ENCODE data around the gene FBRSL1.
A peak's percentile ranks its signal among the peaks of the same experiment; 100 is the strongest.

Gene FBRSL1

DNA sequence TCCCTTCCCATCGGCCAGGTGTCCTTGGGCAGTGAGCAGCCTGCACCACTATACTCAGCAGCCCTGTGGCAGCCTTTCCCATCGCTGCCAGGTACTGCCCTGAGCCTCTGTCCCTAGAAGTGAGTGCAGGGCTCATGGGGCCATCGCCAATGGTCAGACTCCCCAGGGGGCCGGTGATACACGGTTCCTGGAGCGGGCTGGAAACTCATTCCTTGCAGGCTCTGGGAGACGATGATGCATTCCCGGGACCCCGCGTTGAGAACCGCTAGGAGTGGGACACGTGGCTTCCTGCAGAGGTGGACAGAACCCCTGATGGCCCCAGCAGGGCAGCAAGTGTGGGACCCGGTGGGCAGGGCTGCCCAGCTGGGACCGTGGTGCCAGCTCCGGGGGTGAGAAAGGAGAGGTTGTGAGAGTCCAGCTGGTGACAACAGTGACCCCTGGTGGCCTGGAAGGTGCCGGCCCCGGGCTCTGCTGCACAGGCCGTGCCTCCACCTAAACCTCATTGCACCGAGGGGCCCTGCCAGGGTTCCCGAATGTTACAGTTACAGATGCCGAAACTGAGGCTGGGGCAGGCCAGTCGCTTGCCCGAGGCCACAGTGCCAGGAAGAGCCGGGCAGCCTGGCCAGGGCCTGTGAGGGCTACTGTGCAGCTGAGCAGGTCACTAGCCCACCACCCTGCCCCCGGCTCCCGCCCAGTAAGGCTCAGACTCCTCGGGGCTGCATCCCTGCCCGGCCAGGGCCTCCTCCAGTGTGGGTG is 33.8 kb downstream of the FBRSL1 start:
- in situ Hi-C loops (cut with MboI; ENCODE audit: low sequenced_read_pairs, unreplicated experiment), result no loop called here
- TF ChIP-seq, protein P1, sequence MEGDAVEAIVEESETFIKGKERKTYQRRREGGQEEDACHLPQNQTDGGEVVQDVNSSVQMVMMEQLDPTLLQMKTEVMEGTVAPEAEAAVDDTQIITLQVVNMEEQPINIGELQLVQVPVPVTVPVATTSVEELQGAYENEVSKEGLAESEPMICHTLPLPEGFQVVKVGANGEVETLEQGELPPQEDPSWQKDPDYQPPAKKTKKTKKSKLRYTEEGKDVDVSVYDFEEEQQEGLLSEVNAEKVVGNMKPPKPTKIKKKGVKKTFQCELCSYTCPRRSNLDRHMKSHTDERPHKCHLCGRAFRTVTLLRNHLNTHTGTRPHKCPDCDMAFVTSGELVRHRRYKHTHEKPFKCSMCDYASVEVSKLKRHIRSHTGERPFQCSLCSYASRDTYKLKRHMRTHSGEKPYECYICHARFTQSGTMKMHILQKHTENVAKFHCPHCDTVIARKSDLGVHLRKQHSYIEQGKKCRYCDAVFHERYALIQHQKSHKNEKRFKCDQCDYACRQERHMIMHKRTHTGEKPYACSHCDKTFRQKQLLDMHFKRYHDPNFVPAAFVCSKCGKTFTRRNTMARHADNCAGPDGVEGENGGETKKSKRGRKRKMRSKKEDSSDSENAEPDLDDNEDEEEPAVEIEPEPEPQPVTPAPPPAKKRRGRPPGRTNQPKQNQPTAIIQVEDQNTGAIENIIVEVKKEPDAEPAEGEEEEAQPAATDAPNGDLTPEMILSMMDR (IDR thresholded peaks at IDR 0.05; ENCODE audit: borderline replicate concordance, control extremely low read depth, extremely low read depth, insufficient read depth, missing control alignments), result peak; percentile 87
- peak; percentile 93 for DNase-seq (ENCODE audit: low spot score)

DNA sequence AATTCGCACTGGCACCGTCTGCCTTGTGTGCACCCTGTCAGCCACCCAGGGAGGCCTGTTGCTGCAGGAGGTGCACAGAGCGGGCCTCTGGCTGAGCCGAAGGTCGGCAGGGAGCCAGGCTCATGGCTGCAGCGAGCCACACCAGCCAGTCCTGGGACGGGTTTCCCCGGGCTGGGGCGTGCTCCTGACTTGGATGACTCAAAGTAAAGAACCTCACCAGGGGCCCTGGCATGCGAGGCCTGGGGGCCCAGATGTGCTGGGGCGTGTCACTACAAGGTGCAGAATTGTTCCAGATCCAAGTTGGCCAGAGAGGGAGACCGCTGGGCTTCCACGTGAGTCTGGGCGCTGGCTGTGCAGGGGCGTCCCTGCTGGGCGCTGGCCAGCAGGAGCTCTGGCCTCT is 34.5 kb downstream of the FBRSL1 start:
- DNase-seq (ENCODE audit: low spot score), result no peak
- TF ChIP-seq, protein P1 (IDR thresholded peaks at IDR 0.05; ENCODE audit: borderline replicate concordance, control extremely low read depth, extremely low read depth, insufficient read depth, missing control alignments), result no peak
- in situ Hi-C loops (cut with MboI; ENCODE audit: low sequenced_read_pairs, unreplicated experiment), result no loop called here

DNA sequence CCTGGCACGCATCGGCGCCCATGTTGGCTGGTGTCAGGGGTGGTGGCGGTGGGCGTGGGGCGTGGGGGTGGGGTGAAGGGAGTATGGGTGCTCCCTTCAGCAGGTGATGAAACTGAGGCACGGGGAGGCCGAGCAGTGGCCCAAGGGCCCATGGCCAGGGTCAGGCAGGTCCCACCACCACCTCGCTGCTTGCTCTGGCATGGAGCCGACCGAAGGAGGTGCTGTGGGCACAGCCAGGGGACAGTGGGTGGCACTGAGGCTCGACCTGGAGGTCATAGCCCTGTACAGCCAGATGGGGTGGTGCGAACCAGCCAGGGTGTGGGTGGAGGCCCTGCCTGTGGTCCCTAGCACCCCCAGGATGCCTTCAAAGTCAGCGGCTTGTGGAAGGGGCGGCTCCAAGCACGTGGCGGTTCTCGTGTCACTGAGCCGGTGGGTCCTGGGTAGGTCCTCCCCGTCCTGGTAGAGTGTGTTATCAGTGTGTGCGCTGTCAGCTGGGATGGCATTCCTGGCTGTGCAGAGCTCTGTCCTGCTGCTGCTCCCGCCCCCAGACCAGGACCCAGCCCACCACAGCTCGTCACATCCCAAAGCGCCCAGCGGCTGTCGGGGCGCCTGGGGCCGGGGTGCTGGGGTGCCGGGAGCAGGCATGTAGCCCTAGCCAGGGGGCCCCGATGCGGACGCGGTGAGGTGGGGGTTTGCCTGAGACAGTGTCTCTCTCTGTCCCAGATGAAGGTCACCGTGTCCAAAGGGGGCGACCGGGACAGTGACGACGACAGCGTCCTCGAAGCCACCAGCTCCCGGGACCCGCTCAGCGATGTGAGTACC is 35.3 kb downstream of the FBRSL1 start:
- in situ Hi-C loops (cut with MboI; ENCODE audit: low sequenced_read_pairs, unreplicated experiment), result no loop called here
- TF ChIP-seq, protein P1 (IDR thresholded peaks at IDR 0.05; ENCODE audit: borderline replicate concordance, control extremely low read depth, extremely low read depth, insufficient read depth, missing control alignments), result no peak
- DNase-seq (ENCODE audit: low spot score), result no peak

DNA sequence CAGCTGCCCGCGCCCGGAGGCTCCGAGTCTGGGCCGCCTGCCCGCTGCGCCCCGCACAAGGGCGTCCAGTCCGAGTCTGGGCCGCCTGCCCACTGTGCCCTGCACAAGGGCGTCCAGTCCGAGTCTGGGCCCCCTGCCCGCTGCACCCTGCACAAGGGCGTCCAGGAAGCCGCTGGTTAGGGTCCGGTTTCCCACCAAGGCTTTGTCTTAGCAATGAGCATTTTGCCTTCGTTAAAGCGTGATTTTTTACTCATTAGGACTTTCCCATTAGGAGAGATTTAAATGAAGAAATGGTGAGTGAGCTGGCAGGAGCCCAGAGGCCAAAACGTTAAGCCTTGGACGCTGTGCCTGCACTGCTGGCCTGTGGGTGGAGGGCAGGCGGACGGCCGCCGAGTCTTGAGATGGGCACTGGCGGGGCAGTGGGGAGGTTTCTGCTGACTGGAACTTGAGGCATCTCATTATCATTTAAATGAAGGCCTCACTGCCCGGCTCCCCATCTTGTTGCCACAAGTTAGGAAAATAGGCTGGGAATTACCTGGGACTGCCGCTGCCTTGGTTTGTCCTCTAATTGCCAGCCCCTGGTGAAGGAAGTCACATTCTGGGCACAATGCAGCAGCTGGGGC is 36.0 kb downstream of the FBRSL1 start:
- in situ Hi-C loops (cut with MboI; ENCODE audit: low sequenced_read_pairs, unreplicated experiment), result no loop called here
- no peak for DNase-seq (ENCODE audit: low spot score)
- TF ChIP-seq, protein P1 (IDR thresholded peaks at IDR 0.05; ENCODE audit: borderline replicate concordance, control extremely low read depth, extremely low read depth, insufficient read depth, missing control alignments), result no peak

DNA sequence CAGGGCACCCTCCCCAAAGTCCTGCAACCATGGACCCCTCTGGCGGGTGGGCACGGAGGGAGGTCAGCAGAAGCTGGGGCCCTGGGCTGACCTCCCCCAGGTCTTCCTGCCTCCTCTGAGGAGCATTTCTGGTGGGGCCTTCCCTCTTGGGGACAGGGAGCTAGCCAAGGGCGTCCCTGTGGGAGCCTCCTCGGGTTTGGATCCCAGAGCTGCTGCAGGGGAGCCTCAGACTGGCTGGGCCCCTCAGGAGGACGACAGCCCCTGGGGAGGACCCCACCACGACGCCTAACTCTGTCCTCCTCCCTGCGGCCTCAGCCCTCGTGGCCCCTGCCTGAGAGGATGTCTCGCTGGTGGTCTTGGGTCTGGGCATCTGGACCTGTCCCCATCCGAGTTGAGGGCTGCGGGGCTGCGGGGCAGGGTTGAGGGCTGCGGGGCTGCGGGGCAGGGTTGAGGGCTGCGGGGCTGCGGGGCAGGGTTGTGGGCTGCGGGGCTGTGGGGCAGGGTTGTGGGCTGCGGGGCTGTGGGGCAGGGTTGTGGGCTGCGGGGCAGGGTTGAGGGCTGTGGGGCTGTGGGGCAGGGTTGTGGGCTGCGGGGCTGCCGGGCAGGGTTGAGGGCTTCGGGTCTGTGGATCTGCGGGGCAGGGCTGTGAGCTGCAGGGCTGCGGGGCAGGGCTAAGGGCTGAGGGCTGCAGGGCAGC is 37.4 kb downstream of the FBRSL1 start:
- DNase-seq (ENCODE audit: low spot score), result no peak
- in situ Hi-C loops (cut with MboI; ENCODE audit: low sequenced_read_pairs, unreplicated experiment), result no loop called here
- TF ChIP-seq, protein P1 (IDR thresholded peaks at IDR 0.05; ENCODE audit: borderline replicate concordance, control extremely low read depth, extremely low read depth, insufficient read depth, missing control alignments), result no peak

DNA sequence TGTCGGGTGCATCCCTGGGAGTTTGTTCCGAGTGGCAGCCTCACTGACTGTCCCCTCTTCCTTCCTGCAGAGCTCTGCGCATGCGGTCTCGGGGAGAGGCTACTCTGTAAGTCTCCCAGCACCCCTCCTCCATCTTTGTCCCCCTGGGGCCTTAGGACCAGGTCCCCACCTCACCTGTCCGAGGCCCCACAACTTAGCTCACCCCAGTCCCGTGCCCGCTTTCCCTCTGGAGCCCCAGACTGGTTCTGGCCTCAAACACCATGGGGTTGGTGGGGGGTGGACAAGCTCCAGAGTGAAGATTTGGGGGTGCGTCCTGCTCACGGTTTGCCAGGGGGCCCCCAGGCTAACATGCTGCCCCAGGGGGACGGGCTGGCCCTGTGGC is 37.9 kb downstream of the FBRSL1 start:
- in situ Hi-C loops (cut with MboI; ENCODE audit: low sequenced_read_pairs, unreplicated experiment), result no loop called here
- TF ChIP-seq, protein P1 (IDR thresholded peaks at IDR 0.05; ENCODE audit: borderline replicate concordance, control extremely low read depth, extremely low read depth, insufficient read depth, missing control alignments), result no peak
- no peak for DNase-seq (ENCODE audit: low spot score)
